Activated T-cell treated with anti-CD3 and anti-CD28 coated beads, Interleukin-2, amount 50 U/mL, for 72 hours (primary cell): Measurements from ENCODE around the gene PLA2G3. TPM values are rescaled to one million over a fixed set of nuclear protein-coding genes. Genes with fewer than 3 reads are reported as not detected.
"Not testable (repeated sequence)": the region's sequence is repeated elsewhere in the genome, so short reads cannot be mapped to it uniquely, and the experiment has no call there.

ENCODE experiments used
- ATAC-seq, 2 donors: fragments of 150-1000 bp; cut with Tn5 transposase; replicated peaks in 1 of 2; 2 replicates each; pipeline ENCODE4 v1.10.0; 2021; ENCODE audit warnings: moderate library complexity in 2 of 2, mild to moderate bottlenecking in 1 of 2
- DNase-seq, 2 donors: peaks; one replicate each; pipeline ENCODE4 v3.0.0; 2021 to 2022; ENCODE audit warnings: mixed read lengths in 1 of 2
- H3K27ac Mint-ChIP-seq: one replicate; pipeline ENCODE4 v1.8.0; 2022; ENCODE audit warnings: mild to moderate bottlenecking, moderate library complexity, mixed read lengths
- H3K27me3 Mint-ChIP-seq: one replicate; pipeline ENCODE4 v1.8.0; 2022; ENCODE audit warnings: low read depth, mixed read lengths
- H3K36me3 Mint-ChIP-seq, 2 donors: one replicate each; pipeline ENCODE4 v1.8.0; 2022; ENCODE audit warnings: mixed read lengths in 2 of 2, mild to moderate bottlenecking in 1 of 2; ENCODE audit not compliant: insufficient read depth in 2 of 2
- H3K4me1 Mint-ChIP-seq: one replicate; pipeline ENCODE4 v1.8.0; 2022; ENCODE audit warnings: low read depth, mixed read lengths
- H3K4me3 Mint-ChIP-seq, 2 donors: one replicate each; pipeline ENCODE4 v1.8.0; 2022; ENCODE audit warnings: mild to moderate bottlenecking in 2 of 2, mixed read lengths in 2 of 2, moderate library complexity in 2 of 2
- H3K9me3 Mint-ChIP-seq, 2 donors: one replicate each; pipeline ENCODE4 v1.8.0; 2022; ENCODE audit warnings: mixed read lengths in 2 of 2
- total RNA-seq, 2 donors: library from RNA; stranded (reverse); gene quantifications; one replicate each; pipeline ENCODE4 v1.2.3, GENCODE V29; 2022

Gene PLA2G3, protein sequence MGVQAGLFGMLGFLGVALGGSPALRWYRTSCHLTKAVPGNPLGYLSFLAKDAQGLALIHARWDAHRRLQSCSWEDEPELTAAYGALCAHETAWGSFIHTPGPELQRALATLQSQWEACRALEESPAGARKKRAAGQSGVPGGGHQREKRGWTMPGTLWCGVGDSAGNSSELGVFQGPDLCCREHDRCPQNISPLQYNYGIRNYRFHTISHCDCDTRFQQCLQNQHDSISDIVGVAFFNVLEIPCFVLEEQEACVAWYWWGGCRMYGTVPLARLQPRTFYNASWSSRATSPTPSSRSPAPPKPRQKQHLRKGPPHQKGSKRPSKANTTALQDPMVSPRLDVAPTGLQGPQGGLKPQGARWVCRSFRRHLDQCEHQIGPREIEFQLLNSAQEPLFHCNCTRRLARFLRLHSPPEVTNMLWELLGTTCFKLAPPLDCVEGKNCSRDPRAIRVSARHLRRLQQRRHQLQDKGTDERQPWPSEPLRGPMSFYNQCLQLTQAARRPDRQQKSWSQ
- total RNA-seq = not detected

DNA sequence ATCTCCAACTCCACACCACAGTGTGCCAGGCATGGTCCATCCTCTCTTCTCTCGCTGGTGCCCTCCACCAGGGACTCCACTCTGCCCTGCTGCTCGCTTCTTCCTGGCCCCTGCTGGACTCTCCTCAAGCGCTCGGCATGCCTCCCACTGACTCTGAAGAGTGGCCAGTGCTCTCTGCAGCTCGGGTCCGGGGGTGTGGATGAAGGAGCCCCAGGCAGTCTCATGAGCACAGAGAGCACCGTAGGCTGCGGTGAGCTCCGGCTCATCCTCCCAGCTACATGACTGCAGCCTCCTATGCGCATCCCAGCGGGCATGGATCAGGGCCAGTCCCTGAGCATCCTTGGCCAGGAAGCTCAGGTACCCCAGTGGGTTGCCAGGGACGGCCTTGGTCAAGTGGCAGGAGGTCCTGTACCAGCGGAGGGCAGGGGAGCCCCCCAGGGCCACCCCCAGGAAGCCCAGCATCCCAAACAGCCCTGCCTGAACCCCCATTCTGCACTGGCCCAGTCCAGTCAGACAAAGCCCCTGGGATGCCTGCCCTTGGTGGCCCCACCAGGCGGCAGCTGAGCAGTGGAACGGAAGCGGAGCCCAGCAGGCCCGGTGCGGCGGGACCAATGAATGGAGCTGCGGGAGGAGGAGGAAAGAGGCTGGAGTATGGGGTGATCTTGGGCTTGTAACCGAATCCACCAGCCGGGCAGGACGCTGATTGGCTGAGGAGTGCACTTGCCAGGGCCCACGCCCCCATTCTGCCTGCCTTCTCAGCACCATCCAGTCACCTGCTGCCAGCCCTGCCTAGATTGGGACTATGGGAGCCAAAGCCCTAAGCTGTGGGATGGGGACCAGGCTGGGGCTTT is at the start of gene PLA2G3:
TSS of gene PLA2G3 (minus strand) at position 643 of the 851 bp plus-strand sequence. CDS start at position 489, 154 bp downstream.
- Mint-ChIP-seq H3K4me3 (no peak within 1 kb of the TSS), H3K27ac (no peak within 1 kb of the TSS), H3K9me3 (peaks cover 0 to 3% of the 10 kb centered on the region in 2 donors), H3K36me3 (no peaks in the 10 kb centered on the region), H3K27me3 (no peaks in the 10 kb centered on the region), H3K4me1 (peaks cover 10% of the 10 kb centered on the region)
- no peak for DNase-seq
- ATAC-seq = no peak

GRCh38 chr22:31187627-31188026 is 47.3 kb upstream of the PLA2G3 start:
- Mint-ChIP-seq H3K4me3 (no peak overlapping the region), H3K36me3 (peaks cover 3 to 4% of the 10 kb centered on the region in 2 donors), H3K27me3 (no peaks in the 10 kb centered on the region), H3K27ac (no peak overlapping the region), H3K4me1 (no peaks in the 10 kb centered on the region), H3K9me3 (no peaks in the 10 kb centered on the region)
- ATAC-seq (no peak), DNase-seq (no peak)

DNA sequence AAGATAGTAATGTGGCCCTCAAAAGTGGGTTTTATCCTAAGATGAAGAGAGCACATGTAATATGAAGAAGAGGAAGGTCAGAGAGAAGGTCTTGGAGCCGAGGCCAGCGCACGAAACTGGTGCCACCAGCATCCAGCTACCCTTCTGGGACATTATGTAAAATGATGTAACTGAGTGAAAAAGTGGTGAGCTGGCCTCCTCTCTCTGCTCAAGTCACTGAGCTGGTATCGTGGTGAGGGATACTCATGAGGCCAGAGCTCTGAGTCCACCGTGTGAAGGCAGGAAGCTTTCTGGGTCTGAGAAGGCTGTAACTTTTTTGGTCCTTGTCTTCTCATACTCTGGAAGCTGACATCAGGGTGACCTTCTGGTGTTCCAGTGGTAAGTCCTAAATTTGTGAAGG is 44.7 kb upstream of the PLA2G3 start:
- ATAC-seq (no peak), DNase-seq (no peak)
- H3K4me3 Mint-ChIP-seq = no peak overlapping the region
- no peaks in the 10 kb centered on the region for H3K9me3 Mint-ChIP-seq
- H3K27ac Mint-ChIP-seq = peak overlapping the region; percentile 39
- no peaks in the 10 kb centered on the region for H3K27me3 Mint-ChIP-seq
- H3K36me3 Mint-ChIP-seq = peaks cover 5 to 7% of the 10 kb centered on the region in 2 donors
- no peaks in the 10 kb centered on the region for H3K4me1 Mint-ChIP-seq

DNA sequence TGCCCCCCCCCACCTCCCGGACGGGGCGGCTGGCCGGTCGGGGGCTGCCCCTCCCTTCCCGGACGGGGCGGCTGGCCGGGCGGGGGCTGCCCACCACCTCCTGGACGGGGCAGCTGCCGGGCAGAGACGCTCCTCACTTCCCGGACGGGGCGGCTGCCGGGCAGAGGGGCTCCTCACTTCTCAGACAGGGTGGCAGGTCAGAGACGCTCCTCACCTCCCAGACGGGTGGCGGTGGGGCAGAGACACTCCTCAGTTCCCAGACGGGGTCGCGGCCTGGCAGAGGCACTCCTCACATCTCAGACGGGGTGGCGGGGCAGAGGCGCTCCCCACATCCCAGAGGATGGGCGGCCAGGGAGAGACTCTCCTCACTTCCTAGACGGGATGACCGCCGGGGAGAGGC is 43.7 kb upstream of the PLA2G3 start:
- DNase-seq = no peak
- no peaks in the 10 kb centered on the region for H3K27me3 Mint-ChIP-seq
- peaks cover 7% of the 10 kb centered on the region in 2 donors for H3K36me3 Mint-ChIP-seq
- H3K27ac Mint-ChIP-seq = no peak overlapping the region
- no peak for ATAC-seq
- peaks cover 4% of the 10 kb centered on the region for H3K4me1 Mint-ChIP-seq
- no peak overlapping the region for H3K4me3 Mint-ChIP-seq
- no peaks in the 10 kb centered on the region for H3K9me3 Mint-ChIP-seq

- Mint-ChIP-seq H3K36me3 (peaks cover 4 to 8% of the 10 kb centered on the region in 2 donors), H3K27me3 (no peaks in the 10 kb centered on the region), H3K9me3 (no peaks in the 10 kb centered on the region), H3K27ac (no peak overlapping the region), H3K4me1 (peaks cover 10% of the 10 kb centered on the region), H3K4me3 (no peak overlapping the region)
- DNase-seq = no peak
- peak in 1 of 2 donors; percentile 17 for ATAC-seq
Observed at GRCh38 chr22:31179345-31179744, 39.0 kb upstream of the PLA2G3 start.

- DNase-seq = no peak
- H3K36me3 Mint-ChIP-seq = peaks cover 4 to 7% of the 10 kb centered on the region in 2 donors
- H3K4me3 Mint-ChIP-seq = no peak overlapping the region
- no peaks in the 10 kb centered on the region for H3K9me3 Mint-ChIP-seq
- peaks cover 14% of the 10 kb centered on the region for H3K4me1 Mint-ChIP-seq
- ATAC-seq = no peak
- H3K27ac Mint-ChIP-seq = no peak overlapping the region
- H3K27me3 Mint-ChIP-seq = no peaks in the 10 kb centered on the region
Observed at GRCh38 chr22:31178859-31179258, 38.6 kb upstream of the PLA2G3 start.

DNA sequence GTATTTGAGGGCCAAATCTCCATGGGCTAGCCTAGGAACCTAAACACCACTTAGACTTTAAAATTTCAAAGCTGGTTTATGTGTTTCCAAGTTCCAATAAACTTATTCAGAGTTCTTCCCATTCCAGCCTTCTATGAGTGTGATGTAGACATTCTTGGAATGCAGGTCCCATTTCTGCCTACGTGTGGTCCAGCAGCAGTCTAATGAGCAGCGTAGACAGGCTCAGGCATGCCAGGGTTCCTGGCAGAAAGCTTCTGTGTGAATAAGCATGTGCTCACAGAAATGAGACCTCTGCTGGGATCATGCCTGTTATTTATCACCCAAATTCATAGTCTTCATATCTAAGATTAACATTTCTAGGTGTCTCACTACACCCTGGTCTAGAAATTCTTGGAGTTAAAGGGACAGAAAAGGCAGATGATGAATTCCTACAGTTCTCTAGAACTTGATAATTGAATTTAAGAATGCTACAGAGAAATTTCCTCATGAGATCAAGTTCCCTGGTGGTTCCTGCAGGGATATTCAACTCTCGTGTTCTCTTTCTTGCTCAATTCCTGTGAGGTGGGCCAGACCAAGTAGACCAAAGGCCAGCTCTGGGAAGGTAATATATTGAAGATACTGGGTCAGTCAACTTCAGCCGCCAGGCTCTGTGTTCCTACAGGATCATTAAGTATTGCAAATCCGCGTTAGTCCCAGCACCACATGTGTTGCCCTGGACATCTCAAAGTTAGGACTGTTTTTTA is 37.3 kb upstream of the PLA2G3 start:
- ATAC-seq = no peak
- Mint-ChIP-seq H3K4me1 (peaks cover 27% of the 10 kb centered on the region), H3K27me3 (no peaks in the 10 kb centered on the region), H3K27ac (no peak overlapping the region), H3K4me3 (no peak overlapping the region), H3K36me3 (peaks cover 4 to 7% of the 10 kb centered on the region in 2 donors), H3K9me3 (no peaks in the 10 kb centered on the region)
- DNase-seq = no peak

DNA sequence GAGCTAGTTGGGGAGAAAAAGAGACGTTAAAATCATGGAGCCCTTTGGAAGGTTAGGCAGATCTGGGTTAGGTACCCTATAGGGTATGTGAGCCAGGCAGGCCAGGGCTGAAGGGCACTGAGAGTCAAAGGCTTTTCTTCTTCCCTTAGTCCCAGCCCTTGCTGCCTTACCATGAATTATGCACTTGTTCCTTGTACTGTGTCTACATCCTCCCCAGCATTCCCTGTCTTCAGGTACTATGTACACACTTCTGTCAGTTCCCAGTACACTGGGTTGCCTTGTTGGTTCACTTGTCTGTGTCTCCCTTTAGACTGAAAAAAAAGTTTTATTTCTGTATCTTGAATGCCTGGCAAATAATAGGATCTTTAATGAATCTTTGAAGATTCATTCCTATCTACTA is 36.6 kb upstream of the PLA2G3 start:
- no peaks in the 10 kb centered on the region for H3K9me3 Mint-ChIP-seq
- peaks cover 33% of the 10 kb centered on the region for H3K4me1 Mint-ChIP-seq
- H3K27ac Mint-ChIP-seq = no peak overlapping the region
- no peaks in the 10 kb centered on the region for H3K27me3 Mint-ChIP-seq
- peaks cover 4 to 7% of the 10 kb centered on the region in 2 donors for H3K36me3 Mint-ChIP-seq
- DNase-seq = no peak
- no peak for ATAC-seq
- no peak overlapping the region for H3K4me3 Mint-ChIP-seq

DNA sequence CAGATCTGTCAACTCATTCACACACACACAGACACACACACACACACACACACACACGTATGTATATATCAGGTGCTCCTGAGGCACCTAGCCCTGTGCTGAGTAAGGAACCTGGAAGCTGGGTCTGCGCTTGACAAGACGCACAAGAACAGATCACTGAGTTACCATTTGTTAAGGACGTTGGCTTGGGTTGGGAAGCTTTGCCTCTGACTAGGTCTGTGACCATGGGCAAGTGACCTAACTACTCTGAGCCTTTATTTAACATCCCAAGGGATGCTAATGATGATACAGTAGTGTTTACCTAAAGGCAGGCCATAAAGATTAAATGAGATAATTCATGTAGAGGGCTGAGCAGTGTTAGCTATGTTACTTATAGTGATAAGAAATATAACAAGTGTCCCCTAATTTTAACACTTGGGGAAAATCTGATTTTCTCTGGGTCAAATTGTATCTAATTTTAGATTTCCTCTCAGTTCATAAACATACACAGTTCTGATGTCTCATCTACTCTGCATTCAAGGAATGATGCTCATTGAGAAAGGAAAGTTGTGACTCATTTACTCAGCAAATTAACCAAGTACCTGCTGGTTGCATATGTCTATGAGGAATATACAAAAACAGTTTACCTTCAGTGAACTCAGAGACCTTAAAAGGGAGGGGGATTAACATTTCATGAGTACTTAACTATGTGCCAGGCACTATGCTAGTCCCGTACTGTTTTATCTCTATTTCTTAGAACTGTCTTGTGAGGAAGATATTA is 33.3 kb upstream of the PLA2G3 start:
- Mint-ChIP-seq H3K4me1 (peaks cover 41% of the 10 kb centered on the region), H3K27me3 (no peaks in the 10 kb centered on the region), H3K36me3 (peaks cover 0 to 5% of the 10 kb centered on the region in 2 donors), H3K27ac (peak overlapping the region; percentile 87), H3K4me3 (peak overlapping the region; percentile 34 to 55), H3K9me3 (no peaks in the 10 kb centered on the region)
- ATAC-seq (peak; percentile 91 to 94), DNase-seq (no peak)

DNA sequence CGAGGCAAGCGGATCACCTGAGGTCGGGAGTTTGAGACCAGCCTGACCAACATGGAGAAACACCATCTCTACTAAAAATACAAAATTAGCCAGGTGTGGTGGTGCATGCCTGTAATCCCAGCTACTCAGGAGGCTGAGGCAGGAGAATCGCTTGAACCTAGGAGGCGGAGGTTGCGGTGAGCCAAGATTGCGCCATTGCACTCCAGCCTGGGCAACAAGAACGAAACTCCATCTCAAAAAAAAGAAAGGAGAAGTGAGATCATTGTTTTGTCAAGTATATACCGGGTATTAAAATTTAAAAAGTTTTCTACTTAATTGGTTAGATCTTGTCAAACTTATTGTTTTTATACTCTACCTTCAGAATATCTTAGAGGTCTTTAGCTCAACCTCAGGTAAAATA is 31.4 kb upstream of the PLA2G3 start:
- ATAC-seq, H3K36me3 Mint-ChIP-seq, H3K27me3 Mint-ChIP-seq, H3K4me3 Mint-ChIP-seq, H3K27ac Mint-ChIP-seq, H3K9me3 Mint-ChIP-seq, DNase-seq: not testable (repeated sequence)
- peaks cover 51% of the 10 kb centered on the region for H3K4me1 Mint-ChIP-seq

- no peak for DNase-seq
- H3K27me3 Mint-ChIP-seq = no peaks in the 10 kb centered on the region
- no peak for ATAC-seq
- no peak overlapping the region for H3K27ac Mint-ChIP-seq
- peaks cover 51% of the 10 kb centered on the region for H3K4me1 Mint-ChIP-seq
- peaks cover 0 to 4% of the 10 kb centered on the region in 2 donors for H3K36me3 Mint-ChIP-seq
- H3K9me3 Mint-ChIP-seq = no peaks in the 10 kb centered on the region
- no peak overlapping the region for H3K4me3 Mint-ChIP-seq
Observed at GRCh38 chr22:31170971-31171370, 30.7 kb upstream of the PLA2G3 start.
